COLO829 (cell line): Measurements from ENCODE around the gene PARP11.

Experiments
- DNase-seq: peaks from one replicate; pipeline ENCODE4 v3.0.0; 2012; ENCODE audit warnings: low spot score

PARP11 gene

DNA sequence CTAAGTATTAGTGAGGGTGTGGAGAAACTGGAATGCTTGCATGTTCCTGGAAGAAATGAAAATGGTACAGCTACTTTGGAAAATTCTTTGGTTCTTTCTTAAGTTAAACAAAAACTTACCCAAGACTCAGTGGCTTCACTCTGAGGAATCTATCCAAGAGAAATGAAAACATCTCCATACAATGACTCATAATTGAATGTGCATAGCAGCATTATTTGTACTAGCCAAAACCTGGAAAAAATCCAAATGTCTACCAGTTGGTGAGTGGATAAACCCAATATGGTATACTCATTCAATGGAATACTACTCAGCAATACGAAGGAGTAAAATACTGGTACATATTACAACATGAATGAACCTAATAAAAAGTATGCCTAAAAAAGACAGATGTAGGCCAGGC lies 102.3 kb downstream of the PARP11 start:
- no peak for DNase-seq

DNA sequence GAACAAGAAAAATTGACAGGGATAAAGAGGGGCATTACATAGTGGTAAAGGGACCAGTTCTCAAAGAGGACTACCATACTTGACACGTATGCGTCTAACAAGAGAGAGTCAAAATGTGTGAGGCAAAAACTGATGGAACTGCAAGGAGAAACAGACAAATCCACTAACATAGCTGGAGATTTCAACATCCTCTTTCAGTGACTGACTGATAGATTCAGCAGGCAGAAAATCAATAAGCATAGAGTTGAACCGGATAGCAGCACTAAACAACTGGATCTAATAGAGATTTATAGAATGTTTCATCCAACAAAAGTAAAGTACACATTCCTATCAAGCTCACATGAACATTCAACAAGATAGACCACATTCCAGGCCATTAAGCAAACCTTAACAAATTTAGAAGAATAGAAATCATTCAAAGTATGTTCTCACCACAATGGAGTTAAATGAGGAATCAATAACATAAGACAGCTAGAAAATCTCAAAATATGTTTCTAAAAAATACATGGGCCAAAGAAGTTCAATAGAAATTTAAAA lies 104.2 kb downstream of the PARP11 start:
- no peak for DNase-seq

- DNase-seq: no peak
These were observed 112.0 kb downstream of the PARP11 start for GRCh38 chr12:3761116-3761735.

GRCh38 chr12:3759878-3760277 lies 113.3 kb downstream of the PARP11 start:
- no peak for DNase-seq
